LHCN-M2 (cell line): ENCODE data around the gene SLC38A9. TPM values are rescaled to one million over a fixed set of nuclear protein-coding genes. Genes with fewer than 3 reads are reported as not detected.
A peak's percentile ranks its signal among the peaks of the same experiment; 100 is the strongest.
"Not testable (repeated sequence)": the region's sequence is repeated elsewhere in the genome, so short reads cannot be mapped to it uniquely, and the experiment has no call there.

Experiments
- DNase-seq: peaks from one replicate; pipeline ENCODE4 v3.0.0-alpha.2; 2012; ENCODE audit warnings: low read depth
- polyA plus RNA-seq: library from polyadenylated mRNA; unstranded; fragments of >200 nt; gene quantifications from one replicate; pipeline ENCODE4 v1.2.1, GENCODE V29; 2012; ENCODE audit warnings: missing spikeins
- total RNA-seq: library from RNA; depleted of rRNA; stranded (reverse); fragments of >200 nt; gene quantifications from 2 replicates; pipeline ENCODE4 v1.2.3, GENCODE V29; 2014; rRNA removed

SLC38A9 gene, protein sequence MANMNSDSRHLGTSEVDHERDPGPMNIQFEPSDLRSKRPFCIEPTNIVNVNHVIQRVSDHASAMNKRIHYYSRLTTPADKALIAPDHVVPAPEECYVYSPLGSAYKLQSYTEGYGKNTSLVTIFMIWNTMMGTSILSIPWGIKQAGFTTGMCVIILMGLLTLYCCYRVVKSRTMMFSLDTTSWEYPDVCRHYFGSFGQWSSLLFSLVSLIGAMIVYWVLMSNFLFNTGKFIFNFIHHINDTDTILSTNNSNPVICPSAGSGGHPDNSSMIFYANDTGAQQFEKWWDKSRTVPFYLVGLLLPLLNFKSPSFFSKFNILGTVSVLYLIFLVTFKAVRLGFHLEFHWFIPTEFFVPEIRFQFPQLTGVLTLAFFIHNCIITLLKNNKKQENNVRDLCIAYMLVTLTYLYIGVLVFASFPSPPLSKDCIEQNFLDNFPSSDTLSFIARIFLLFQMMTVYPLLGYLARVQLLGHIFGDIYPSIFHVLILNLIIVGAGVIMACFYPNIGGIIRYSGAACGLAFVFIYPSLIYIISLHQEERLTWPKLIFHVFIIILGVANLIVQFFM
- total RNA-seq: 13.5 and 20.9 TPM in 2 replicates
- 5.8 TPM for polyA plus RNA-seq

DNA sequence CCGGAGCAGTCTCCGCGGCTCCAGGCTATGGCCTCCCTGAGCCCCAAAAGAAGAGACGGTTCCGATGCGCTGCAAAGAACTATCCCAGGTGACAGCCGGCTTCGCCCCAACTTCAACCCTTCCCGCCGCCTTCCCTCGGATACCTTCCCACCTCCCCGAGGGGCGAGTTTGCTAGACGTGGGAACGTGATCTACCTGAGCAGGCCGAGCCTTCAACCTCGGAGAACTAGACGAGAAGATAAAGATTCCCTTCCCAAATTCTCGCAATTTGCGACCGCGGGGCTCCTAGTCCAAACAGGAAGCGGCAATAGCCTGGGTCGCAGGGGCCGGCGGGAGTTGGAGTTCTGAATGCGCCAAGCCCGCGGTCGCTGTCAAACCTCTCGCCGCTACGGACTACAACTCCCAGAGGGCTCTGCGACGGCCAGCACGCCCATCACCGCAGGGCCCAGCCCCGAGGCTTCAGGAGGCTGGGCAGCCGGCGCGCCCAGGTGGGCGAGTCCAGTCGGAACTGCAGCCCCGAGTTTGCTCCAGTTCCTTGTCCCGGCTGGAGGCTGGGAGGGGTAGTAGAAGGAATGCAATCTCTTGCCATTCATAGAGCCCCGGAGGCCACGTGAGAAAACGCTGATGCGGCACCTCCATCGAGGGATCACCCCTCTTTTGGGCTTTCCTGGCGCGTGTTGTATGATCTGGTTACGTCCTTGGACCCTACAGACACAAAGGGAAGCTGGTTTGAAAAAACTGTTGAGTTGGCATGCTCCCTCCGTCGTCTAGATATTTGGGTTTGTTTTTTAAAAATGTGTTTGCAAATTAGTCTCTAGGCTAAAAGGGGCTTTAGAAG lies at the start of gene SLC38A9:
TSS of gene SLC38A9 (minus strand) at position 302 of the 837 bp plus-strand sequence. CDS start 14,366 bp downstream, outside the sequence.
- peak; percentile 91 for DNase-seq

DNA sequence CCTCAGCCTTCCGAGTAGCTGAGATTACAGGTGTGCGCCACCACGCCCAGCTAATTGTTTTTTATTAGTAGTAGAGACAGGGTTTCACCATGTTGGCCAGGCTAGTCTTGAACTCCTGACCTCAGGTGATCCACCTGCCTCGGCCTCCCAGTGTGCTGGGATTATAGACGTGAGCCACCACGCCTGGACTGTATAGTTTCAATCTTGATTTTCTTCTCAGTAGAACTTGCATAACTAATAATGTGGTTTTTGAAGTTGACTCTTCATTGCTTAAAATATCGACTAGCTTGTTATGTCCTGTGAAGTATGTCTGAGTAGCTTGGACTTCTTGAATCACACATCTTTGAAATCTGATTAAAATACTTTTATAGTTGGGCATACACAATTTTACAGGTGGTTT lies 49.6 kb upstream of the SLC38A9 start:
- not testable (repeated sequence) for DNase-seq

DNA sequence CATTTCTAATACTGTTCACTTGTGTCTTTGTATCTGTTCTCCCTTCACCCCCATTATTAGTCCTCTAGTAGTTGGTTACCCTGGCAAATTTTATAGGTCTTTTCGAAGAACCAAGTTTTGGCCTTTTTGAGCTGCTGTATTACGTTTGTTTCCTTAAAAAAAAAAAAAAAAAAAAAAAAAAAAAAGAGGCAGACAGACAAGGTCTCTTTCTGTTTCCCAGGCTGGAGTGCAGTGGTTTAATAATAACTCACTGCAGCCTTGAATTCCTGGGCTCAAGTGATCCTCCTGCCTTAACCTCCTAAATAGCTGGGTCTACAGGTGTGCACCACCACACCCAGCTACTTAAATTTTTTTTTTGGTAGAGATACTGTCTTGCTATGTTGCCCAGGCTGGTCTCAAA lies 46.6 kb upstream of the SLC38A9 start:
- no peak for DNase-seq

DNA sequence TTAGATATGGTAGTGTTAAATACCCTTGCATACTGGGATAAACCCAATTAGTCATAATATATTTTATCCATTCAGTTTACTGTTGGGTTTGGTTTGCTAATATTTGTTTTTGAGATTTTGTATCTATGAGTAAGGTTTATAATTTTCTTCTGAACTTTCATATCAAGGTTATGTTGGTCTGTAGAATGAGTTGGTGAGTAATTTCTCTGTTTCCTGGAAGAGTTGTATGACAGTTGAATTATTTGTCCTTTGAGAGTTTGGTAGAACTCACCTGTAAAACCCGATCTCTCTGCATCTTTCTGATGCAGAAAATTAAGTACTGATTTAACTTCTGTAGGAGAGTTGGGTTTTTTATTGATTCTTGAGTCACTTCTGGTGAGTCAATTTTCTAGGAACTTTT lies 46.1 kb upstream of the SLC38A9 start:
- DNase-seq: no peak

DNA sequence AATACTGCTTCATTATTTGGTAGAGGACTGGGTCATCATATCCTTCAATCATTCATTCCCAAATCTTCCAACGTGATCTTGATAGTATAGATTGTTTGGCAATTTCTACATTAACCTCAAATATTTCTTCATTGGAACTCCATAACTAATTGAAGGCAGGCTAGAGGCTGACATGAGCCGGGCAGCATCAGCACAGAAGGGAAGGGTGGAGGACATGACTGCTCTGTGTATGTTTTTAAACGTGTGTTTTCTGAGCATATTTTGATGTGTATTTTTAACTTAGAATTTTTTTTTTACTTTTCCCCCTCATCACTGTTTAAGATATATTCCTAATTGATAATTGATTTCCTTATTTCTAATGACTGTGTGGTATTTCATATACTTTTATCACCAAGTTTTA lies 38.4 kb upstream of the SLC38A9 start:
- DNase-seq: no peak

DNA sequence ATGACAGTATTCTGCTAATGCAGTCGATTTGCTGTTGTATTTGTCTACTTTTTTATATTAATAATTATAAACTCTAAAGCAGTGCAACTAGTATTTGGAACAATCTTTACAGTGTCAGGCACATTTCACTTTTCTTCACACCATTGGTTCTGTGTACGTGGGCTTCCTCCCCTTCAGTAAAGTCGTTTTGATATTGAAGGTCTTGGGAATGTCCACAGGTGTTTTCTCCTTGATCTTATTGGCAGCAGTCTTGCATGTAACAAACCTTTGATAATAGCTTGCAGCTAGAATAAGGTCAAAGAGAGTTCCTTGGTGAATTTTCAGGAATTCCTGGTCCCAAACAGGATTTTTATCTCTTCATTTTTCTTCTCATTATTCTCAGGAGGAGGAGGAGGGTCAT lies 37.9 kb upstream of the SLC38A9 start:
- no peak for DNase-seq

DNA sequence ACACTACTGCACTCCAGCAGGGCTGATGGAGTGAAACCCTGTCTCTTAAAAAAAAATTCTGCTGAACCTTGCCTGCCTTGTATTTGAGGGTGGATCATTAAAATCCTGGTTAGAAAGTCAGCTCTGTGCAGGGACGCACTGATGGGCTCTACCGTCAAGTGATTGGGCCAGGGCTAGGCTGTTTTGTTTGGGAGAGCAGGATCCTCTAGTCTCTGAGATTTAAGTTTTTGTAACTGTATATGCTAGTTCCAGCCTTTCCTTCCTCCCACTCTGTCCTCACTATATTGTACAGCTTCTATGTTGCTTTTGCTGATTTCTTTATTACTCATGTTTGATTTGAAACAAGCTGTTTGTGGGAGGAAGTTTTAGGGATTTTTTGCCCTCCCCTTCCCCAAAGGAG lies 37.3 kb upstream of the SLC38A9 start:
- DNase-seq: no peak

DNA sequence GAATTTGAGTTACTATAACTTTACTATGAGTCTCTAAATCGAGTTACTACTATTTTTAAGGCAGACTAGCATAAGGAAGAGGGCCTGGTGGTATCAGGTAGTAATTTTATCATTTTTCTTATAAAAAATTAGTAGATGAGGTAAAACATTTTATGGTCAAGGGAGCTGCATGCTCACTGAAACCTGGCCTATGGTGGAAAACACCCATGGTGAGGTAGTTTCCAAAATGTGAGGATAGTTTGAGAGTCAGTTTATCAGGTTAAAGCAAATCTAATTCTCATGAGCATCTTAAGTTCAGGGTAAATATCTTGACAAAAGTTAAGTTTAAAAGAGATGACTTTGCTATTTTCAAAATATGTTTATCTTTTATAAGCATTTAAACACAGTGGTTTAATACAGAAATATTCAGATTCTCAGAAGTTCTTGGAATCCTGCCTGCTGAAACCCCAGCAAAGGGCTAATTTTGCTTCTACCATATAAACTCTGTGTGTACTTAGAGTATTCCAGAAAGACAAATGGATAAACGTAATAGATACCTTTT lies 35.7 kb upstream of the SLC38A9 start:
- DNase-seq: no peak

DNA sequence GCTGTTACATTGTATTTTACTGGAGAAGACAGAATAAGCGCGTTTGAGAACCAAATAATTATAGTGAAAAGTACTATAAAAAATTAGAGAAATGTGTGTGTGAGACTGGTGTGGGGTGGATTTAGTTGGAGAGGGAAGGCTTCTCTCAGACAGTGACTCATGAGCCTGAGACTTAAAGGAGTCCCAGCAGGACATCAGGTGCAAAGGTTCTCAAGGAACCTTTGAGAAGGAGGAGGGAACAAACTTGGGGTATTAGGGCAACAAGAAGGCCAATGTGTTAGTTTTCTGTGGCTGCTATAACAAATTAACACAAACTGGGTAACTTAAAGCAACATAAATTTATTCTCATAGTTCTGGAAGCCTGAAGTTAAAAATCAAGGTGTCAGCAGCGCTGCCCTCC lies 30.7 kb upstream of the SLC38A9 start:
- DNase-seq: no peak

DNA sequence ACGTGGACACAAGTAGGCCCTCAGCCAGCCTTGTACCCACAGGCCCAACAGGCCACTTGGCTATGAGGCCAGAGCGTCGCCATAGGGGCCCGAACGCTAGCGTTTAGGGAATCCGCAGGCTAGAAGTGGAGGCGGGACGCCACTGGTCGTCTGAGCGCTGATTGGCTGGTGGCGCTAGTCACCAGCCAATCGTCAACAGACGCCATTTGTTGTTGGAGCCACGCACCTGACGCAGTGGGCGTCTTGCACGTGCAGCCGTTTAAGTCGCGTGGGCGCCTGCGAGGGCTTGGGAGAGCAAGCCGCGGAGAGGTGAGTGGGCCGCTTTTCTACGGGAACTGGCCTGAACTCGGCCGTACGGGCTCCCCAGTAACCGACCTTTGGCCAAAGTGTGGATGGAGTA lies 25.7 kb upstream of the SLC38A9 start, which contains the start of gene DDX4:
TSS of gene DDX4 (plus strand) at position 269 of the 400 bp plus-strand sequence. CDS start 903 bp downstream, outside the sequence.
- DNase-seq: no peak

DNA sequence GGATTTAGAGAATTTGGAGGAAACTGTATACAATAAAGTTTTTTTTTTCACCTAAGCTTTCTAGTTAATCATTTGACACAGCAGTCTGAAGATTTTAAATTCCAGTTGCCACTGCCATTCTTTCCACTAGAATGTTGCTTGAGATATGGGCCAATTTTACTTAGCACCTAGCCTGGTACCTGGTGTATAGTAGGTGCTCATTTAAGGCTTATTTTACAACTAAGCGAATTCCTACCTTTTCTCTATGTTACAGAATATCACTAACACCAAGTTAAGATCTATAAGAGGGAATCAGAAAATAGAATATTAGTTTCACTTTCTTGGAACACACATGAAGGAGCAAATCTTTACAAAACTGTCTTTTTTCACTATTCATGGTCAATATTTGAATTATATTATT lies 22.5 kb upstream of the SLC38A9 start:
- no peak for DNase-seq

DNA sequence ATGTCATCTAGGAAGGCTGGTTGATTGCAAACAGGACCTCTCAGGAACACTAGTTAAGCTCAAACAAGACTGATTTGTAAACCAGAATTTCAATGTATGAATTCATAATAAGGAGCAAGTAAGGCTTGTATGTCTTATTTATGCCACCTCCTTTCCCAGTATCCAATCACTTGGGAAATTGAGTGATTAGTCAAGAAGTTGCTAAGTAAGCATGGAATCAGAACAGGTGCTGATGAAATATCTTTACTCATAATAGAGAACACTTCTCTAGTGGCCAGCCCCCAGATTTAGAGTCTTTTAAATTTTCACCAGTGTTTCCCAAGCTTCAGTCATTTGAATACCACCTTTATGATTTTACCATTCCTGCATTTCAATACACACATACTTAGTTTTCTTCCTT lies 20.5 kb upstream of the SLC38A9 start:
- no peak for DNase-seq

DNA sequence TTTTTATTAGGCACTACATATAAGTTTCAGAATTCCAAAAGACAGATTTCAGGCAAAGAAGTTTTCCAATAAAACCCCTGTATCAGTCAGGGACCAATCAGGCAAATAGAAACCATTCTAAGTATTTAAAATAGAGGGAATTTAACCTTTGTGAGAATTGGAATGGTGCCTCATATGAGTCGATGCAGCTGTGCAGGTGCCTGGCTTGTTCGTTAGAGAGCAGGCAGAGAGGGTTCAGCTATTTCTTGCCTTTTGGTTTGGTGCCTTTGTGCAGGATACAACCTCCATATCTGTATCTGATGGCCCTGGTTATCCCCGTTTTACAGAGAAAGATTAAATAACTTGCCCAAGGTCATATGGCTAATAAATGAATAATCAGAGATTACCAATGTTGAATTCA lies 19.7 kb upstream of the SLC38A9 start:
- DNase-seq: no peak

DNA sequence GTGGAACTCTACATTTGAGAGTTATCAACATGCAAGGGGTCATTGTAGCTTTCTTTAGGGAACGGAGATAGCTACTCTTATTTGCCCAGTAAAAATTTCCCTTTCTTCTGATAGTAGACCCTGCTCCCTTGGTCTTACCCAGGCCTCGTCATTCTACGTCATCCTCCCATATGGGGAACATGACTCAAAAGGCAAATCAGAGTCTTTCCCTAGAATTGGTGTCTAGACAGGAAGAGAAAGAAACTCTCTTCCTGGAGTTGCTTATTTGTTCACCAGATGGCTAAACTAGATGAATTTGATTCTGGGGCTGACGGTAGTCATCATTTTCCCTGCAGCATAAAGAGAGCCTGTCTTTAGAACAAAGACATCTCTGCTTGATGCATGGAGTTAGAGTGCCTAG lies 12.2 kb upstream of the SLC38A9 start:
- no peak for DNase-seq

DNA sequence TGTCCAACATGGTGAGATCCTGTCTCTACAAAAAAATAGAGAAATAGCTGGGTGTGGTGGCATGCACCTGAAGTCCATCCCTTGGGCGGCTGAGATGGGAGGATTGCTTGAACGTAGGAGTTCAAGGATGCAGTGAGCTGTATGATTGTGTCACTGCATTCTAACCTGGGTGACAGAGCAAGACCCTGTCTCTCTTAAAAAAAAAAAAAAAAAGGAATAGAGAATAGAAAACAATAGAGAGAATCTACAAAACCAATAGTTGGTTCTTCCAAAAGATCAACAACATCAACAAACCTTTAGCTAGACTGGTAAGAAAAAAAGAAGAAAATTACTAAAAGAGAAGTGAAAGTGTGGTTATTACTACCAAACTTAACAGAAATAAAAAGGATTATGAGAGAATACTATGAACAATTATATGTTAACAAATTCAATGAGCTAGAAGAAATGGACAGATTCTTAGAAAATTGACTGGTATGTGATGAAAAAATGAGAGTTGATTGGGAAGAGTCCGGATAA lies 8.1 kb upstream of the SLC38A9 start:
- no peak for DNase-seq

DNA sequence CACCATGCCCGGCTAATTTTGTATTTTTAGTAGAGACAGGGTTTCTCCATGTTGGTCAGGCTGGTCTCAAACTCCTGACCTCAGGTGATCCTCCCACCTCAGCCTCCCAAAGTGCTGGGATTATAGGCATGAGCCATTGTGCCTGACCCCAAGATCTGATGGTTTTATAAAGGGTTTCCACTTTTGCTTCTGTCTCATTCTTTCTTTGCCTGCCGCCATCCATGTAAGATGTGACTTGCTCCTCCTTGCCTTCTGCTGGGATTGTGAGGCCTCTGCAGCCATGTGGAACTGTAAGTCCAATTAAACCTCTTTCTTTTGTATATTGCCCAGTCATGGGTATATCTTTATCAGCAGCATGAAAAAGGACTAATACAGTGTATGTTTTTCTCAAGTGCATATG lies 6.9 kb upstream of the SLC38A9 start:
- DNase-seq: not testable (repeated sequence)

DNA sequence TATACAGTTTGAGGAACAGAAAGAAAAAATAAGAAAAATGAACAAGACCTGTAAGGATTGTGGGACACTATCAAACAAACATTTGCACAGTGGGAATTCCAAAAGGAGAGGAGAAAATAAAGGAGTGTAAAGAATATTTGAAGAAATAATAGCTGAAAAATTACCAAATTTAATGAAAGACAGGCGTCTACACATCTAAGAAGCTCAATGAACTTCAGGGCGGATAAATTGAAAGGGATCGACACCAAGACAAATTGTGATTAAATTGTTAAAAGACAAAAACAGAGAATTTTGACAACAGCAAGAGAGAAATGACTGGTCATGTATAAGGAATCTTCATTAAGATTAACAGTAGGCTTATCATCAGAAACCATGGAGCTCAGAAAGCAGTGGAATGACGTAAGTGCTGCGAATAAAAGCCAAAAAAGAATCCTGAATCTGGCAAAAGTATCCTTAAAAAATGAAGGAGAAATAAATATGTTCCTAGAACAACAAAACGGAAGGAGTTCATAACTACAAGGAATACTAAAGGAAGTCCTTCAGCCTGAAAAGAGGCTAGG lies 3.5 kb upstream of the SLC38A9 start:
- no peak for DNase-seq

DNA sequence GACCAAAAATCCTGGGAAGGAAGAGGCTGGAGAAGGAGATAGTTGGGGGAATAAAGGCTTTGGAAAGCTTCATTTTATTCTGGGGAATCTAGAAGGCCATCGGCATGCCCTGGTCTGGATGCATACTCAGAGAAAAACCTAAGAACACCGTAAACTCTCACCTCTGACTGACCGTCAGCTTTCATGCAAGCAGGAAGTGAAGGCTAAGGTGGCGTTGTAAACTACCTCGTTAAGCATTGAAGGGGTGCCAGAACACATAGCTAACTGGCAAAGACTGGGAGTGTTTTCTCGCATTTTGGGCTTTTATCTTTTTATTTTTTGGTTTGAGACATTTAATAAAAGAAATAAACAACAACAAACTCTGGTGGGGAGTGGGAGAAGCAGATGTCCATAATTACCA lies 2.6 kb upstream of the SLC38A9 start:
- DNase-seq: no peak

DNA sequence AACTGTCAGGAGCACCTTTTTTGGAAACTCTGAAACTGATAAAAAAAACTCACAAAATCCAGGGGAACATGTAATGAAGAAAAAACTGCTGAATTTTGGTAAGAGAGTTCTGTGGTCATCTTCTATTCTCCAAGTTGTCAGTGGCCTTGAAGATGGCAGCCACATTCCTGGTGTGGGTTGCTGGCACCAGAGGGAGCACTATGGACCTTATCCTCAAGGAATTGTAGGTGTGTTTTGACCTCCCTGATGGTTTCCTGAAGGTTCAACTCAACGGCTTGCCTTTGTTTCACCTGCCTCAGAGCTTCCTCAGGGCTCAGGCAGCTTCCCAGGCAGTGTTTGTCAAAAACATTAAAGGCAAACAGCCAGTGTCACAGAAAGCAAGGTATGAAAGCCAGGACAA lies 2.2 kb upstream of the SLC38A9 start:
- DNase-seq: no peak

DNA sequence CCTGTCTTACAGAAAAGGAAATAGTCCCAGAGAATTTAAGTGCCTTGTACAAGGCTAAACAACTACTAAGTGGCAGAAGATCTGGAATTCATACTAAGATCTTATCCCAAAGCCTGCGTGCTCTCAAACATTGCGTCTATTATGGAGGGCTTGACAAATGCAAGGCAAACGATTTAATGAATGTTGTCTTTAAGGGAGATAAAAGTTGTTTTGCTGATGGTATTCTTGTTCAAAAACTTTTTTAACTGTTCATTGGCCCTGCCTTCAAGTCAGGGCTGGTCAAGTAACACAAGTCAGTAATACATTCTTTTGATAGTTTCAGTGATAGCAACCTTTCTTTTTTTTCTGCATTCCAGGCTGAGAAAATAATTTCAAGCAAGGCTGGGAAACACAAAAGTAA lies 1.7 kb upstream of the SLC38A9 start:
- no peak for DNase-seq

DNA sequence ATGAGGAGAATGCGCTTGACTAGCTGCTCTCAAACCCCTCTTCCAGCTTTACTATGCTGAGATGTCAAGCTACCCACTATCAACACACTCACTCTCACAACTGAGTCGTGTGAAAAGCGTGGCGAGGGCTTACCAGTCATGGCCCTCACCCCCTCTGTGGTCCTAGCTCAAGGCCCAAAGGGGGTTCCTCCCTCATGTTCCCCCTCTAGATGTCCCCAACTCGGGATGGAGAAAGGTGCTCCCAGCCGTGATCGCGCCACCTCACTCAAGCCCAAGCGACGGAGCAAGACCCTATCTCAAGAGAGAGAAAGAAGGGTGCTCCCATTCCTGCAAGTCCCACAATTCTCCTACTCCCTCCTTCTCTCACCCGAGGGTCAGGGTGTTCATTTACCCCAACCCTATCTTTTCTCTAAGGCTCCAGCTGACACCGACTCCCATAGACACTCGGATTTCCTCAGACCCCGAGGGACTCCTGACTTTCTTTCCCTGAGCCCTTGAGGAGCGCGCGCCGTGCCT lies 559 bp downstream of the SLC38A9 start:
- no peak for DNase-seq
